Pancreas (tissue), 10 donors: ENCODE results near the gene SKA2. TPM values are rescaled to one million over a fixed set of nuclear protein-coding genes. Genes with fewer than 3 reads are reported as not detected.
"Not testable (repeated sequence)": the region's sequence is repeated elsewhere in the genome, so short reads cannot be mapped to it uniquely, and the experiment has no call there.

ENCODE experiments used
- ATAC-seq, 4 donors: fragments of 200-7000 bp; cut with Tn5 transposase; one replicate each; pipeline versions ENCODE4 v1.8.0 to v1.9.1; 2020; ENCODE audit warnings: mild to moderate bottlenecking in 4 of 4, moderate library complexity in 4 of 4
- DNase-seq, 6 donors: peaks; one replicate each; pipeline ENCODE4 v3.0.0-alpha.2; 2020
- FAIRE-seq: peaks from 2 replicates; lab custom pipeline; 2012; peaks lifted over from hg19 to GRCh38; lab: Jason Lieb, UNC
- H3K27ac ChIP-seq, 4 donors: fragments of 200-600 bp; sonication (generic); 1 replicate in 3 of 4; 2 replicates in 1 of 4; pipeline versions ENCODE4 v1.5.0 to v1.8.0; 2020
- H3K27me3 ChIP-seq, 4 donors: fragments of 200-600 bp; one replicate each; pipeline ENCODE4 v1.8.0; 2021
- H3K36me3 ChIP-seq, 3 donors: fragments of 200-600 bp; sonication (generic) in 1 of 3; one replicate each; pipeline versions ENCODE4 v1.5.0 to v1.8.0; 2020 to 2021
- H3K4me1 ChIP-seq, 3 donors: fragments of 200-600 bp; one replicate each; pipeline ENCODE4 v1.8.0; 2021
- H3K4me3 ChIP-seq, 4 donors: fragments of 200-600 bp; sonication (generic) in 2 of 4; one replicate each; pipeline versions ENCODE4 v1.5.0 to v1.8.0; 2020 to 2021
- H3K9me3 ChIP-seq, 4 donors: fragments of 200-600 bp; one replicate each; pipeline ENCODE4 v1.8.0; 2021
- CTCF ChIP-seq, 4 donors: fragments of 200-600 bp; sonication (generic) in 3 of 4; IDR thresholded peaks; one replicate each; pipeline versions ENCODE4 v1.5.0 to v1.8.0; 2021; ENCODE audit warnings: antibody characterized with exemption in 4 of 4
- WGBS, 2 donors: extraction: QIAGEN DNeasy Blood & Tissue Kit; methylation state at CpG; one replicate each; pipeline ENCODE4 v1.1.7; 2013; 5-methylcytosine and 5-hydroxymethylcytosine counted together
- intact Hi-C, 3 donors: fragments of 100-400 bp; cut with DNase I; formaldehyde crosslinking; loops; one replicate each; pipeline versions ENCODE4 v1.11.1 to v1.14.2; 2022
- polyA plus RNA-seq, 2 donors: library from polyadenylated mRNA; stranded (reverse); fragments of 200-250 nt; gene quantifications; one replicate each; pipeline ENCODE4 v1.2.3, GENCODE V29; 2013
- total RNA-seq, 6 donors: library from RNA; stranded (reverse); fragmentation: NEBNext Ultra II Directional in 4 of 6; extraction: Animal tissue kit (Norgen Biotek cat#: 25700) in 4 of 6; gene quantifications; one replicate each; pipeline versions ENCODE4 v1.2.1 to v1.2.4, GENCODE V29; 2021 to 2023
- donor health status: healthy with polysubstance abuse.
- donor health status: DM: no; HTN: no; CAD: no; lungs with moderate emphysema.
- donor health status: DM: no; HTN: no; CAD: no.
- donor health status: control.
- donor health status: control.
- donor health status: Bipolar disorder and iron deficiency.
- donor health status: DM: yes; HTN: yes; CAD: no.
- donor health status: DM: no; HTN: no; CAD: no.
- donor health status: DM: no; HTN: no; CAD: no.
- donor health status: DM: yes; HTN: yes; CAD: no.

The SKA2 gene
- total and polyA plus RNA-seq, 8 donors = 7.6 to 19.5 (median 12.4) TPM

GRCh38 chr17:59094861-59095530 lies 60.0 kb downstream of the SKA2 start:
- no peaks in the 10 kb centered on the region for H3K27me3 ChIP-seq
- WGBS, 2 donors = 85 to 87% methylated on average over 6 of the region's 6 CpGs
- no peak for DNase-seq
- no peak for TF ChIP-seq CTCF (IDR thresholded peaks at IDR 0.05)
- intact Hi-C loops = no loop called here
- H3K4me3 ChIP-seq = no peak overlapping the region
- no peak for FAIRE-seq
- no peak overlapping the region for H3K27ac ChIP-seq
- no peaks in the 10 kb centered on the region for H3K4me1 ChIP-seq
- no peak for ATAC-seq
- H3K36me3 ChIP-seq = no peaks in the 10 kb centered on the region
- no peaks in the 10 kb centered on the region for H3K9me3 ChIP-seq

- ATAC-seq = peak in 3 of 4 donors; percentile 60 to 65 (median 61)
- TF ChIP-seq CTCF (IDR thresholded peaks at IDR 0.05) = no peak
- Histone ChIP-seq H3K4me1 (no peaks in the 10 kb centered on the region), H3K27ac (no peak overlapping the region), H3K36me3 (no peaks in the 10 kb centered on the region), H3K9me3 (no peaks in the 10 kb centered on the region), H3K4me3 (no peak overlapping the region), H3K27me3 (no peaks in the 10 kb centered on the region)
- FAIRE-seq = no peak
- intact Hi-C loops = no loop called here
- WGBS, 2 donors = 56 to 57% methylated on average over 8 of the region's 8 CpGs
- peak in 2 of 6 donors; percentile 9 to 10 for DNase-seq
Observed at GRCh38 chr17:59093702-59094231, 61.2 kb downstream of the SKA2 start.

- Histone ChIP-seq H3K36me3 (no peaks in the 10 kb centered on the region), H3K27me3 (no peaks in the 10 kb centered on the region), H3K27ac (no peak overlapping the region), H3K4me3 (no peak overlapping the region), H3K9me3 (no peaks in the 10 kb centered on the region), H3K4me1 (no peaks in the 10 kb centered on the region)
- TF ChIP-seq CTCF (IDR thresholded peaks at IDR 0.05) = no peak
- ATAC-seq = peak in 1 of 4 donors; percentile 9
- FAIRE-seq = no peak
- intact Hi-C loops = no loop called here
- 50 to 68% methylated on average over 4 of the region's 4 CpGs for WGBS, 2 donors
- no peak for DNase-seq
Observed at GRCh38 chr17:59093145-59093701, 61.8 kb downstream of the SKA2 start.

- FAIRE-seq, H3K4me3 ChIP-seq, H3K27me3 ChIP-seq, H3K4me1 ChIP-seq, H3K9me3 ChIP-seq, ATAC-seq, H3K36me3 ChIP-seq, intact Hi-C loops, H3K27ac ChIP-seq, DNase-seq: not testable (repeated sequence)
- WGBS, 2 donors = 92 to 95% methylated on average over 12 of the region's 12 CpGs
Observed at GRCh38 chr17:59090593-59090992, 64.4 kb downstream of the SKA2 start.

- 91 to 93% methylated on average over 4 of the region's 4 CpGs for WGBS, 2 donors
- no peak for TF ChIP-seq CTCF (IDR thresholded peaks at IDR 0.05)
- Histone ChIP-seq H3K27me3 (no peaks in the 10 kb centered on the region), H3K27ac (no peak overlapping the region), H3K4me1 (no peaks in the 10 kb centered on the region), H3K9me3 (no peaks in the 10 kb centered on the region), H3K36me3 (peaks cover 0 to 3% (median 2%) of the 10 kb centered on the region in 3 donors), H3K4me3 (no peak overlapping the region)
- DNase-seq (no peak), FAIRE-seq (no peak), ATAC-seq (no peak)
- intact Hi-C loops = no loop called here
Observed at GRCh38 chr17:59084154-59084553, 70.8 kb downstream of the SKA2 start.
